ENCODE data around the gene ARL3.

The ARL3 gene

DNA sequence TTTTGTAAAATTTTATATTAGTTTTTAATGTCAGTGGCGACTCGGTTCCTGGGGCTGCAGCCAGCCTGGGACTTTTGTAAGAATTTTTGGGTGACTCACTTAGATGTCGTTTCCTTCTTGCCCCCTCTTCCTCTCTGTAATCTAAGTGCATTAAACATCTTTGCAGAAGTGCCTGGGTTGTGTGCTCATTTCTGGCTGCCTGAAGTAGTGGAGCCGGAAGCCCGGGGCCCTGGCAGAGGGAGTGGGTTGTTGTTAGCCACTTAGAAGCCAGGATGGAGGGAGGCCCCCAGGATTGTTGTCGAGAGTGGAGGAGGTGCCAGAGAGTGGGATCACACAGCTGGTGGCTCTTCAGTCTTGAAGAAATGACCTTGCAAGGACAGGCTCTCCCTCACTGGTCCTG, 80.9 kb downstream of the ARL3 start:
- peak; percentile 64 for DNase-seq

DNA sequence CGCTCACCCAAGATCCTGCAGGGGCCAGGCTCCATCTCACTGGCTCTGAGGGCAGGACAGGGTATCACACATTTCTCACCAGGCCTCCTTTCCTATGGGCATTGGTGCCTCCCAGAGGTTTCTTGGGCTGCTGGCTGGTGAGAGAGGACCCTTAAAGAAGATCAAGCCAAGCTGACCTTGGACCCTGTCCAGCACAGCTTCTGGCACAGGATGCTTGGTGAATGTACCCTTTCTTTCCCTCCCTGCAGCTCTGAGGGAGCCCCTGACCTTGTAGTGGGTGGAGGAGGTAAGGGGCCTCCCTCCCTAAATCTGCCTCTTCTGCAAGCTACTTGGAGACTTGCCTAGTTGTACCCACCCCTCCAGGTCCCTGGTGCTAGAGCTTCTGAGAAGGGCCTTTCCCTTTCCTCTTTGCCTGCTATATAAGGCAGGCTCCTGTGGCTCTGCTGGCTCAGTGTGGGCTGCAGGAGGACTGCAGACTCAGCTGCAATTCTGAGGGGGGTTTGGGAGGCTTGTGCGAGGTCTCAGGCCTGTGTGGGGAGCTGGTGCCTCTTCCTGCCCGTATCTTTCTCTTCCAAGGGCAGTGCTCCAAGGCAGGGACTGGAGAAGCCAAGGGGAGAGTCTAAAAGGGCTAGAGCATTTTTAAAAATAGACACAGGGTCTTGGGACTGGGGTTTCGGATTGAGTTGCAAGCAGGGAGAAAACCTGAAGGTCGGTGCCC, 81.6 kb downstream of the ARL3 start:
- DNase-seq: no peak

DNA sequence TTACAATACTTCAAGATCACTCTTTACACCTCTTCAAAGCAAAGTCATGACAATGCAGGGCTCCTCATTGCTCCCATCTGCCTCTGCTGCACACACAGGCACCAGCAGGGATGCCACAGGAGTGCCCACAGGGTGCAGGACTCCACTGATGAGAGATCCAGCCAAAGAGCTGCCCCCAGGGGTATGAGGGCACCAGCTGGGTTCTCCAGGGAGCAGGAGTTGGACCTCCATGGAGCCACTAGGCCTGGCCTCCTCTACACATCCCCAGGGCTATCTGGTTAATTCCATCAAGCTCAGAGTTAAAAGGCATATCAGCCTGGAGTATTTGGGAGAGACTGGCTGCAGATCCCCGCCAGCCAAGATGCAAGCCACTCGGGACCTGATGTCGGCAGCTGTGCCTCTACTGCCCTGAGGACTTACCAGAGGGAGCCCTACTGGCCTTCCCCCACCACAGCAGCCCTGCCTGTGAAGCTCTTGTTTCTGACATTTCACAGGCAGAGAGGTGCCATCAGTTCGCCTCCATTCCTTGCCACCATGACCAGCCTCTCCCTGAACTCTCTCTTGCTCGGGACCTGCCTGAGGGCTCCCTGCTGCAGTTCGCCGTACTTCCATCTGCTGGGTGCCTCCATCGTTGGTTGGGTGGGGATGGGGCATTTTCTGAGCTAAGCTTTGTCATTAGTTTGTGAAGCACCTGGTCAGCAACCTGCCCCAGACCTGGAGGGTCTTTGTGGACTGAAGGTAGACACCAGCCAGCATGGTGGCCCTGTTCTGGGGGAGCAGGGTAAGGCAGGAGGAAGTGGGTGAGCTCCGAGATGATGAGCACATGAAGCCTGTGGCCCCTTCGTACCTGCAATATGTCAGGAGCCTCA, 82.4 kb downstream of the ARL3 start:
- DNase-seq: no peak

DNA sequence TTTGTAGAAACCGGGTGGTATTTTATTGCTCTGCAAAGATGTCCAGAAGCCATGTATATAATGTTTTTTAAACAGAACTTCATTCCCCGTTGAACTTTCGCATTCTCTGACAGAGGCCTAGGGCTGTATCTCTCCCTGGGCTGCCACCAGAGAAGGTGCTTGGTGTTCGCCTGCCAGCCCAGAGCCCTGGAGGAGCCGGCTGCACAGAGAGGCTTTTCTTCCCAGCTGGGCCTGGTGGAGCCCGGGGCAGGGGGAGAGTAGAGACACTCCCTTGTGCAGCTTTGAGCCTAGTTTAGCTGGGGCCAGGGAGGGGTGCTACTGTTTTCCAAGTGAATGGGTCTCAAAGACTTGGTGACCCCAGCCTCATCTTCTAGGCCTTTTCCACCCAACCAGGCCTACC, 83.5 kb downstream of the ARL3 start:
- no peak for DNase-seq

DNA sequence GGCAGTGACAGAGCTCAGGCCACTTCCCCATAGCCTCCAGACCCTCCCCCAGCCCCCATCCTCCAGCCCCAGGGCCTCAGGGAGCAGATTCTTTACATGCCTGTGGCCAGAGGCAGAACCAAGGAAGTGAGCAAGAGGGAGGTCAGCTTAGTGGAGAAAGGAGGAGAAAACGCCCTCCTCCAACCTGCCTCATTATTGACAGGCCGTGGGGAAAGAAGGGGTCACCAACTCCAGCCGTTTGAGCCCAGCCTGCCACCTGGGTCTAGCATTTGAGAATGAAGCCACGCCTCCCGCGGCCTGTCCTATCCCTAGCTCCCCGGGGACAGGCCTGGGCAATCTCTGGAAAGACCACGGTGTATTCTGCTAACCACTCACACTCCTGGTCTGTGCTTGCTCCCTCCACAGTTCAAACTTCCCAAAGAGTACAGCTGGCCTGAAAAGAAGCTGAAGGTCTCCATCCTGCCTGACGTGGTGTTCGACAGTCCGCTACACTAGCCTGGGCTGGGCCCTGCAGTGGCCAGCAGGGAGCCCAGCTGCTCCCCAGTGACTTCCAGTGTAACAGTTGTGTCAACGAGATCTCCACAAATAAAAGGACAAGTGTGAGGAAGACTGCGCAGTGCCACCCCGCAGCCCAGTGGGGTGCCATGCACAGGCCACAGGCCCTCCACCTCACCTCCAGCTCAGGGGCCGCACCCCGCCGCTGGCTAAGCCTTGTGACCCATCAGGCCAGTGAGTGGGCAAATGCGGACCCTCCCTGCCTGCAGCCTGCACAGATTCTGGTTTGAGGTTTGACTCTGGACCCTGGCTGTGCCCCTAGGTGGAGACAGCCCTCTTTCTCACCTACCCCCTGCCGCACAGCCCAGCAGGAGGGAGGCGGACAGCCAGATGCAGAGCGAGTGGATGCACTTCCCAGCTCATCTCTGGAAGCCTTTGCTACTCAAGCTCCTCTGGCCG, 84.3 kb downstream of the ARL3 start:
- DNase-seq: no peak

DNA sequence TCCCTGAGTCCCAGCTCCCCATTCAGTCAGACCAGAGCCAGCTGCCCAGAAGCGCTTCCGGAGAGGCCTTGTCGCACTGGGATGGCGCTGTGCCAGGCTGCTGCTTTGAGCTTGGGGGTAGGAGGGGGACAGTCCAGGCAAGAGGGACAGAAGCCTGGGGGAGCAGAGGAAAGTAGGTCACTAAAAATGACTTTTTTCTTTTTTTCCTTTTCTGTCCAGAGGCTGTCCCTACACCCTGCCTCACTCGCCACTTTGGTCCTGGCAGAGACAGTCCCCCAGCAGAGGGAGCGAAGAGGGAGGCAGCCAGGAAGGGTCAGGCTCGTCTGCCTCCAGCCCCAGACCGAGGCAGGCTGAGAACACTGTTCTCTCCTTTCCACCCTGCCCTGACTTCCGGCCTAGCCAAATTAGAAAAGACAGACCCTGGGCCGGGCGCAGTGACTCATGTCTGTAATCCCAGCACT, 85.7 kb downstream of the ARL3 start:
- no peak for DNase-seq

DNA sequence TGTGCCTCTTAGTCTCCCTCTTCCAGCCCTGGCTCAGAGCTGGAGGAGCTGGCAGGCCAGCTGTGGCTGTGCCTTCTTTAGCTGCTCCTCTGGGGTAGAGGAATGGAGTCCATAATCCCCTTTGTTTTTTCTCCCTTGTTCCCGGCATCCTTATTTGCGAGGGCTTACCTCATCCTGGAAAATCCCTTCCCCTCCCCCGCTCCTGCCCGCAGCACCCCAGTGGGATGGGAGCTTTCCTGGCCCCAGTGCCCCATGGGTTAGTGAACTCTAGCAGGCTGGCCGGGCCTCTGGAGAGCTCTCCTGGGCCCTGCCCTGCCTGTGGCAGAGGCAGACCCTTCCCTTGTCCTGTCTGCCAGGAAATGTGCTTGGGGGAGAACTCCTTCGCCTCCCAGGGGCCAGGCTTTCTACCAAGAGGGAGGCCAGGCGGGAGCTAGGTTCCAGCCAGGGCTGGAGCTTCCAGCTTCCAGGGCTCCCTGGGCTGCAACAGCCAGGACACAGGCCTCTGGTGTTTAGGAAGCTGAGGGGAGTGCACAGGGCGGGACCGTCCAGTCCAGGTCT, 86.4 kb downstream of the ARL3 start:
- DNase-seq: no peak

DNA sequence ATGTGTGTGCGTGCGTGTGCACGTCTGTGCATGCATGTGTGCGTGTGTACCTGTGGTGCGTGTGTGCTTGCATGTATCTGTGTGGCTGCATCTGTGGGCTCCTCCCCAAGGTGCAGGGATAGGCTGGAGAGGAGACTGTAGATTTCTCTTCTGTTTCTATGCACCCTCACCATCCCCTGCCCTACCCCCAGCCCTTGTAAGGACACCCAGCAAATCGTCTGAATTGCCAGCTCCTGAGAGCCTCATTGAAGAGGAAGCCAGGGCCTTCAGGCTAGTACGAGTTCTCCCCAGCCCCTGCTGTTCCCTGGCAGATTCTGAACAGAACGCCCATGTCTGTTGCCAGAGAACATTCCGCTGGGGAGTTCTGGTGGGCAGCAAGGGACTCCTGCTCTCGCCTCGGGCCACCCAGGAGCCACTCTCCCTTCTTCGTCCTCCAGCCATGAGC, 86.9 kb downstream of the ARL3 start:
- DNase-seq: no peak

DNA sequence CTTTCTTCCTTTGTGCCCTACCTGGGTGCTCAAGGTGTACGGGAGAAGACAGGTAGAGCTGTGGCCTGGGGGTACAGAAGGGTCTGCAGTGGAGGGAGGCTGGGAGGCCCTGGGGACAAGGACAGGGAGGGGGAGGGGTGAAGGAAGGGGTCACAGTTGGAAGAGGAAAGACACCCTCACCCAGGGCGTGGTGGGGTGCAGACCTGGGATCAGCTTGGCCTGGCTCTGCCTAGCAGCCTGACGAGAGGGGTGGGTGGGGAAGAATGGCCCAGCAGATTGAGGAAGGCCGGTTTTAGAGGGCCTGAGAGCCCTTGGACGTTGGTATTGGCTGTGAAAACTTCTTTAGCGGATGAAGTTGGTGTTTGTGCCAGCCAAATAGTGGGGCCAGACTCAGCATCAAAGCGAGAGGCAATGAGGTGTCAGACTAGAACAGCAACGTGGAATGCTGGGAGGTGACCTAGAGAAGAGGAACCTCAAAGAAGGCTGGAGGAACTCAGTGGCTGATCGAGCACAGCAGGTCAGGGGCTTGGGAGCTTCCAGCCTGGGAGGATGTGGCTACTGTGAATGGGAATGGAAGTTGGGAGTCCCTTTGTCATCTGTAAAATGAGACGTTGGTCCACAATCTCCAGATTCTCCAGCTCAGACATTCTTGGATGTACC, 88.0 kb downstream of the ARL3 start:
- DNase-seq: no peak

DNA sequence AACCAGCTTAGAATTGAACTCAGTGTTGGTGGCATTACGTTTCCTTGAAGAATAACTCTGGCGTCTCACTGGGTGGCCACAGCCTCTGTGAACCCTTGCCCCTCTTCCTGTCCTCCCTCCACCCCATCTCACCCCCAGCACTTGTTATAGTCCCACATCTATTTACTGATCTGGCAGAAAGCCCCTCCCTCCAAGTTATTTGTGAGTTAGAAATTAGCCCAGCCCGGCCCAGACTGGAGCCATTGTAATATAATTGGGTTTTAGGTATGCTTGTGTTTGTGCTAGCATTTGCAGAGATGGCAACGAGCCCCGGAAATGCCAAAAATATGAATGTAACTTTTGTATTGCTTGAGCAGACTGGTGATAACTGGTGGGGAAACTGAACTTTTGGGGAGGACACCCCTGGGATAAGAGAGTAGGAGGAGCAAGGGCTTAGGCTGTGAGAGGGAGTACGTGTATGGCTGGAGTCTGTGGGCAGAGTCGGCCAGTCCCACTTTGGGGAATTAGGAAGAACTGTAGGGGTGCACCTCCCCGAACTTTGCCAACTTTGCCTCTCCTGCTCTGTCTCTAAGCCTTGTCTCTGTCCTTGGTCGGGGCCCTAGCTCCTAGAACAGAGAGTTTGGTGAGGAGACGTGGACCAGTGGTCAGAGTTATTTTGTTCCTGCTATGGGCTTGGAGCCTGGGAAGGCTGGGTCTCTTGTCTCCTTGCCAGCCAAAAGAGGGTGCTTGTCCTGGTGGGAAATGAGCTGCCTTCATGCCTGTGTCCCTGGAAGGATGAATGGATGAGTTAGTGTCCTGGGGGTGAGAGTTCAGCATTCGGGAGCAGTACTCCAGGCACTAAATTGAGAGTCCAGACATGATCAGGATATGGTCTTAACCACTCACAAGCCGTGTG, 89.2 kb downstream of the ARL3 start:
- DNase-seq: no peak

DNA sequence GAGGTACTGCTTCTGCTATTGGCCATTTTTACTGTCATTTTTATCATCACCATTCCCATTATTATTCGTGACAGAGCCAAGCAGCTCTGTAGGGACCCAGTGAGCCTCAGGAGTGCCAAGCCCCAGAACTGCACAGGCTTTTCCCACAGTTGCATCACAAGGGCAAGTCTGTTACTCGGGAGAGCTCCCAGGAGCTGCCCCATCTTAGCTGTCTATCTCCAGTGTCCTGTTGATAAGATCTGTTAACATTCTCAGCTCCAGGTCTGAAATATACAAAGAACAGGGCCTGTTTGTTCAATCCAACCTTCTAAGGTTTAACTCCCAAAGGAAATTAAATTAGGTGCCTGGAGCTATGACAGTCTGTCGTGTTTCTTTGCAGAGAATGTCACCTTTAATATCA, 90.1 kb downstream of the ARL3 start:
- DNase-seq: no peak

All from activated CD4-positive, alpha-beta T cell treated with anti-CD3 and anti-CD28 coated beads, Interleukin-2, Interleukin-6, amounts not matched to agents 100 ng/mL and 50 ng/mL, durations not matched to agents 16 hours and 8 hours (primary cell).